ENCODE data around the gene NAB2. TPM values are rescaled to one million over a fixed set of nuclear protein-coding genes. Genes with fewer than 3 reads are reported as not detected.

The NAB2 gene
- total RNA-seq, 1 donor from 2014 or later = 17.2 TPM

DNA sequence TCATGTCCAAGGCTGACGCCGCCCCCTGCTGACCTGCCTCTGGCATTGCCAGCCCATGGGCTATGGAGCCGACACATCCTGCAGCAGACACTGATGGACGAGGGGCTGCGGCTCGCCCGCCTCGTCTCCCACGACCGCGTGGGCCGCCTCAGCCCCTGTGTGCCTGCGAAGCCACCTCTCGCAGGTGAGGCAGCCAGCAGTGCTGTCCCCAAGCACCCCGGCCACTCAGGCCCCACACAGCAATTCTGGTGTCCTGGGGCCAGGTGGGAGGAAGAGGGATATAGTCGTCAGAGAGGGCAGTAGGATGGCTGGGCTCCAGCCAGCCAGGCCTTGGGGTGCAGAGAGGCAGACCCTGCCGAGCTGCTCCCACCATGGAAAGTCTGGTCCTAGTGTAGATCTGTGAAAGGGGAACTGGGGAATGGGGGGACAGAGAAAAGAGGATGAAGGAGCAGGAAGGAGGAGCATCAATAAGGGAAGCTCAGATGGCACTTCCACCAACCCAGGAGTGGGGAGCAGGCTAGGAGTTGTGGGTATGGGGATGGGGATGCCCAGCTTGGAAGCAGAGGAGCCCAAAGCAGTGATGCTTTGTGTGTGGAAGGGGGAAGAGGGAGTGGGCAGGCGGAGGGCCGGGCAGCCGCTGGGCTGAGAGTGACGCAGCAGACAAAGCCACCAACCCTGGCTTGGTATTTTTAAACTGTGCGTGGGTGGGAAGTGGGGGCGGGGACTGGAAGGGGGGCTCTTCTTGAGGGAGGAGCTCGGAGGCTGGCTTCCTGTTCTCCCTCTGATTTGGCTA is 4.7 kb downstream of the NAB2 start:
- no peak for DNase-seq (ENCODE audit: extremely low read depth, low read depth, low spot score)

DNA sequence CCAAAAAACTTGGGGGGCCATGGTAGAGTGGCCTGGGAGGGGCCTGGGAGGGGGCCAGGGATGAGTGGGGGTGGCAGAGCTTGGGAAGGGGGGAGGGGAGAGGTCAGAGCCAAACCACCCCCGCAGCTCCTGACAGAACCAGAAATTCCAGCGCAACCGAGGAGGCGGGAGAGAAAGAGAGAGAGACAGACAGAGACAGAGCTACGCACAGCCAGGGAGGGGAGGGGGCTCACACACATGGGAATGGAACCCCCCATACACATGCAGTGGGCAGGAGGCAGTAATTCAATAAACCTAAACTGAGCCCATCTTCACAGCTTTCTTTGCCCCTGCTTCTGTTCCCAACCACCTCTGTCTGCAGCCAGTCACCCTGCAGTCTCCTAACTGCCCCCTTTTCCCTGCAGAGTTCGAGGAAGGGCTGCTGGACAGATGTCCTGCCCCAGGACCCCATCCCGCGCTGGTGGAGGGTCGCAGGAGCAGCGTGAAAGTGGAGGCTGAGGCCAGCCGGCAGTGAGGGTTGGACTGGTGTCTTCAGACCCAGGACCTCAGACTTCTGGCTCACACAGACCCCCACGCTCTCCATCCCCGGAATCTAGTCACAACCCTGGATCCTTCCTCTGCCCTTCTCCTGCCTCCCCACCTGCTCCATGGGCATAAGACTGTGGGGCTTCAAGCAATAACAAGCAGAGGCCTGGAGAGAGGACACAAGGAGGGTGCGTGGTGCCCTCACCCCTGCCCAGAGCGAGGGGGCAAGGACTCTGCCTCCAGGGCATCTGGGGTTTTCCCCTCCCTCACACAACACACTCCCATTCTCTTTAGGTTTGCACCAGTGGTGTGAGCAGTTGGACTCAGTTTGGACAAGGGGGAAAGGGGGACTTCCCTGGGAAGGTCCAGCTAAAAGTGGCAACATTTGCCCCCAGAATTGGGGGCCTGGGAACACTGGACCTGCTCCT is 5.6 kb downstream of the NAB2 start:
- no peak for DNase-seq (ENCODE audit: extremely low read depth, low read depth, low spot score)

DNA sequence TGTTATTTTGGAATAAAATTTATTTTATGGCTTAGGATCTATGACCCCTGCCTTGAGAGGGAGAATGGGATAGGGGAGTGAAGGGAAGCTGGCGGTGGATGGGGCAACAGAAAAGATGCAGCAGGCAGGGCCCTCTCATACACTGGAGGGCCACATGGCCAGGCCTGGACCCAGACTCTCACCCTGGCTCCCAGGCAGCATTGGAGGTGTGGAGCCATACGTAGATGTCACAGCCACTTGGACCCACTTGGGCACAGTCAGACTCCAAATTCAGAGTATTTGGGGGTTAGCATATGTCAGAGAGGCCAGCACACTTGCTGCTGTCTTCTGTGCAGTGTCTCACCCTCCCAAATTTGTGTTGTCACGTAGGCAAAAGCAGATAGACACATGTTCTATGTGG is 6.5 kb downstream of the NAB2 start:
- DNase-seq (ENCODE audit: extremely low read depth, low read depth, low spot score) = no peak

DNA sequence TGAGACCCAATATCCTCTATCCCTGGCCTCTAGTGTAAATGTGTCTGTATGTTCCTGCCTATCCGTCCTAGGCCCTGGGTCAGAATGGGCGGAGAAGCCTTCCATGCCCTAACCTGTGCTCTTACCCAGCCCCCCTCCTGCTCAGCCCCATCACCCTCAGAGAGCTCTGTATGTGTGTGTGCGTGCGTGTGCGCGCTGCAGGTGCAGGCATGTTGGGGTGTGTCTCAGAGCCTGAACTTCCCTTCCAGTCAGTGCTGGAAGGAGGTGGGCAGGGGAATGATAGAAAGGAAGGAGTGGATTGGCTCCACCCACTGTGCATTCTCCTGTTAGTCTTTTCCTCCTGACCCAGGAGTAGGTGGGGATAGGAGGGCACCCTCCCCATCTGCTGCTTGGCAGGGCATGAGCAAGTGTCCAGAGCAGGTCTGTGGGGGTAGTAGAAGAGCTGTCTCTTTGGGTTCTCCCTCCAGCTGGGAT is 7.2 kb downstream of the NAB2 start:
- DNase-seq (ENCODE audit: extremely low read depth, low read depth, low spot score) = no peak

DNA sequence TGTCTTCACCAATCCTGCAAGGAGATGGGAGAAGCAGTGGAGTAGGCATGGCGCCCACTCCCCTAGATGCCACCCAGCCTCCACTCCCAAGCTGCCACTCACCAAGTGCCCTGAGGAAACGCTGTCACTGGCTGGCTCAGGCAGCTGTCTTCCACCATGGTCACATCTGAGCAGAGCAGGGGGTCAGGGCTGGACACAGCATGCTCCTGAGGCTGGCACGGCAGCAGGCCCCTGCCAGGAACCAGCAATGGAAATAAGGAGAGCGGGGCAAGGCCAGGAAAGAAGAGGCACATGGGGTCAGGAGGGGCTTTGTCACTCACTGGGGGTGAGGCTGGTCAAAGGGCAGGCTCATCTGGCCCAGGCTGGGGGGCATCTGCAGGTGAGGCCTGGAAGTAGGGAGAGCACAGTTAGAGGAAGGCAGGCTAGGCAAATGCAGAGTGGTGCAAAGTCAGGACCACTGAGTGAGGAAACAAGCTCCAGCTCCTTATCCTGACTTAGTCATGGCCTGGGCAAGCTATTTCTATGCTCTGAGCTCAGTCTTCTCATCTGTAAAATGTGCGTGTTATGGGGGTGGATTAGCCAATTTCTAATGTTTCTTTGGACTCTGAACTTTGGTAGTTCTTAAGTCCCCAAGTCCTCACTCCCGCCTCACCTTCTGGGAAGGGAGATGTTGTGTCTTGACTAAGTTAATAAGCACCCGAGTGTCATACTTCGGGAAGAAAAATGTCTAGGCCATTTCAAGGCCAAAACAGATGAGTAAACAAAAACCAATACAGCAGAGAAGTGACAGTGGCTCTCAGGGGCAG is 8.0 kb downstream of the NAB2 start:
- no peak for DNase-seq (ENCODE audit: extremely low read depth, low read depth, low spot score)

DNA sequence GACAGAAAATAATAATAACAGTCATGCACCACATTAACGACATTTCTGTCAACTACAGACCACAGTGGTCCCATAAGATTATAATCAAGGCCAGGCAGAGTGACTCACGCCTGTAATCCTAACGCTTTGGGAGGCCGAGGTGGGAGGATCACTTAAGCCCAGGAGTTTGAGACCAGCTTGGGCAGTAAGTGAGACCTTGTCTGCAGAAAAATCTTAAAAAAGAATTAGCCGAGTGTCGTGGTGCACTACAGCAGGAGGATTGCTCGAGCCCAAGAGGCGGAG is 8.6 kb downstream of the NAB2 start:
- no peak for DNase-seq (ENCODE audit: extremely low read depth, low read depth, low spot score)

DNA sequence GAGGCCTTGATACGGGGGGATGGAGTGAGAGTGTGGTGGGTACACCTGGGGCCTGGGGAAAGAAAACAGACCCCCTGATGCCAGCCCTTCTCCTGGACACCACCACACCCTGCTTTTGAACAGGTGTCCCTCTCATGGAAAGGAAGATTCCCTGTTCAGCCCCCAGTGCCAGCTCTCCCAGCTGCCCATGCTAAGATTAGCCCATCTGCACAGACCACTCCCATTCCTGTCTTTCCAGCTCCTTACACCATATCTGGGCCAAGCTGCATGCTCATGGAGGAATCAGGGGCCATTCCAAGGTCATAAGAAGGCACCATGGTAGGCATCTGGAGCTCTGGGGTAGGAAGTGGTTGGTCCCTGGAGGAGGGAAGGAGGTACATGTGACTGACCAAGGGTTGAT is 9.6 kb downstream of the NAB2 start:
- DNase-seq (ENCODE audit: extremely low read depth, low read depth, low spot score) = no peak

DNA sequence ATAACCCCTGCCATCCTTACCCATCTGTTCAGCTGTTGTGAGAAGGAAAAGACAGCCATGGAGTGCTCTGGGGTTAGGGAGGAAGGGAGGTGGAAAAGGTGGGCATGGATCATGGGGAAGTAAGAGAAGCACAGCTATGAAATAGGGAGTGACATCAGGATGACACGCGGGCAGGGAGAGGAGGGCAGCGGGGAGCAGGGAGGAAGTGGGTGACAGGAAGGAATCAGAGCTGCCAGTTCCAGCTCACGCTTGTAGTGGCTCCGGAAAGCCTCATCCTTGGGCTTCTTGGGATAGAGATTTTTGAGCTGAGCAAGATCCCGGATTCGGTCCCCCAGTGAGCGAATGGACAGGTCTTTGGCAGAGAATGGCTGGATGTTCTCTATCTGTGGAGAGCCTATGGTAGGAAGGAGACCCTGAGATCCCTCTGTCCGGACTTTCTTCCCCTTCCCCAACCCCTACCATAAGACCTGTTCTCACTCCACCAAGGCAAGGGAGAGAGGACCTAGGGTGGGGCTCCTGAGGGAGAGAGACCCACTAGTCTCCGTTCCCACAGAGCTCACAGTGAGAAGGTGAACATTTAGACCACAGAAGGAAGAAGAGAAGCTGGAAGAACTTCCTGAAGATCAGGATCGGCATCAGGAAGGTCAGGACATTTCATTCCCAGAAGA is 10.3 kb downstream of the NAB2 start:
- DNase-seq (ENCODE audit: extremely low read depth, low read depth, low spot score) = no peak

DNA sequence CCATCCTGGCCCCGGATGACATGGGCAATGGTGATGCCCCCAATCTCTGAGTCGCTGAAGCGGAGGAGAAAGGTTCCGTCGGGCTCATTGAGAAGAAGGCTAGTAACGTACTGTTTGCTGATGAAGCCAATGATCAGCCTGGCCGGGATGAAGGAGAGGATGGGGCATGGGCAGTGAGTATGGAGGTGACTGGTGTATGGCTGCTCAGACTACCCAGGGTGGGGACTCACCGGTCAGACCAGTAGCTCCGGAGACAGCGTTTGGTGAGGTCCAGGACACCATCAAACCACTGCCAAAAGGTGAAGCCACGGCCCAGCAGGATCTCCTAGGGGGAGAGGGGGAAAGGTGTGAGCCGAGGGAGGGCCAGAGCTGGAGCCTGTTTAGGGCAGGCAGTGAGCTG is 10.9 kb downstream of the NAB2 start:
- no peak for DNase-seq (ENCODE audit: extremely low read depth, low read depth, low spot score)

DNA sequence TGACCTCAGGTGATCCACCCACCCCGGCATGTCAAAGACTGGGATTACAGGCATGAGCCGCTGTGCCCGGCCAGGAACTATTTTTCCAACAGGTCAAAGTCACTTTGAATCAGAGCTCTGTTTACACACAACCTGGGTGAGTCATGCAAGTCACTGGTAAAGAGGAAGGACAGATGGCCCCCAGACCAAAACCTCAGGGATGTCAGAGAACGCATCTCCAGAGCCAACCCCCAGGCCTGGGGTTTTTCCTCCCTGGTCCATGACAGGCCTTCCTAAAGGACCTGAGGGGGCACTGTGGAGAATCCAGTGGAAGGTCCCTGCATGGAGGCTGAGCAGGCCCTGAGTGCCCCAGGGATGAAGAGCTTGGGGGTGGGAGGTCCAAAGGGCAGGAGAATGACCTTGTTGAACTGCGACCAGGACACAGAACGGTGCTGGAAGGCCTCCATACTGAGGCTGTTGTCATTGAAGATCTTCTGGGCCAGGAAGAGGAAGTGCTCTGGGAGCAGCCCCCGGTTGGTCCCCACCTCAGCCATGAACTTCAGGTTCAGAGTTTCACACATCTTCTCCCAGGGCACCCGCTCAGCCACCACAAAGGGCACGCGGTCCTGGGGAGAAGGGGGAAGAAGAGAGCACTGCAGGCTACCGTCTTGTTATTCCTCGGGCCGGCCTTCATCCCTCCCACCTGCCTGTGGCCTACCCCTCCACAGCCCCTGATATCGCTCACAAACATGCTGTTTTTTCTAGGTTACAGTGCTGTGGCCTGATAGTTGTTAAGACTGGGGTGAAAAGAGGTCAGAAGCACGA is 13.2 kb downstream of the NAB2 start:
- DNase-seq (ENCODE audit: extremely low read depth, low read depth, low spot score) = no peak

DNA sequence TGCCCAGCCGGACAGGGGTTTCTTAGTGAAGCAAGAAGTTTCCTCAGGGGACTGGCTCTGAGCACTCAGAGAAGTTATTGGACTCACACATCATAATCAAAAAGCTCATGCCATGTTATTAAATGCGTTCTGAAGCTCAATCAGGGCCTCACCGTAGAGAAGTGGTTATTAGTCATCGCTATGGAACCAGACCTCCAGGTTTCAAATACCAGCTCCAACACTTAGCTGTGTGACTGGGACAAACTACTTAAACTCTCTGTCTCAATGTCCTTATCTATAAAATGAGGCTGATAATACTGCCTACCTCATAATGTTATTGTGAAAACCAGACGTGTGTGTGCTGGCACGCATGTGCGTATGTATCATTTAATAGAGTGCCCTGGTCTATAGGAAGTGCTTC is 14.9 kb downstream of the NAB2 start:
- DNase-seq (ENCODE audit: extremely low read depth, low read depth, low spot score) = no peak

DNA sequence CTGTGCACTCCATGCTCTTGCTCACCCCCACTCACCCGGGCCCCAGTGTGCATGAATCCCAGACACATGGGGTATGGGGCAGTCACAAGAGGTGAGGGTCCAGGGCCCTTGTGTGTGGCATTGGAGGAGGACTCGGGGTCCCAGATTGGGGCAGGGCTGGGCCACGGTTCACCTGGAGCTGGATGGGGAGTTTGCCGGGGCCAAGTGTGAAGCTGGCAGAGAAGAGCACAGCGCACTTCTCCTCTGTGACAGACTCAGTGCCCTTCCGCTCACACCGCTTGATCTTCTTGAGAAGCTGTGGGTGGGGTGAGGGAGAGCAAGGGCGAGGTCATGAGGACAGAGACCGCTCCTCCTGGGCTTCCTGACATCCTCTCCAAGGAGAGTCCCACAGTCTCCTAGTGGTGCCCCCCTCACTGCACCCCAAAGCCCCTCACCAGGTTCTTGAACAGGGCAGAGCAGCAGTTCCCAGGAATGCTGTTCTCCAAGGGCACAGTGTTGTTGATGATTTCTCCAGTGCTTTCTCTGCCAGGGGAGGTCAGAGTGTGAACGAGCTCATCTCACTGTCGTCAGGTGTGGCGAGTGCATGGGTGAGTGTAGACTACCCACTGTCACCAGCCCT is 15.5 kb downstream of the NAB2 start:
- no peak for DNase-seq (ENCODE audit: extremely low read depth, low read depth, low spot score)

DNA sequence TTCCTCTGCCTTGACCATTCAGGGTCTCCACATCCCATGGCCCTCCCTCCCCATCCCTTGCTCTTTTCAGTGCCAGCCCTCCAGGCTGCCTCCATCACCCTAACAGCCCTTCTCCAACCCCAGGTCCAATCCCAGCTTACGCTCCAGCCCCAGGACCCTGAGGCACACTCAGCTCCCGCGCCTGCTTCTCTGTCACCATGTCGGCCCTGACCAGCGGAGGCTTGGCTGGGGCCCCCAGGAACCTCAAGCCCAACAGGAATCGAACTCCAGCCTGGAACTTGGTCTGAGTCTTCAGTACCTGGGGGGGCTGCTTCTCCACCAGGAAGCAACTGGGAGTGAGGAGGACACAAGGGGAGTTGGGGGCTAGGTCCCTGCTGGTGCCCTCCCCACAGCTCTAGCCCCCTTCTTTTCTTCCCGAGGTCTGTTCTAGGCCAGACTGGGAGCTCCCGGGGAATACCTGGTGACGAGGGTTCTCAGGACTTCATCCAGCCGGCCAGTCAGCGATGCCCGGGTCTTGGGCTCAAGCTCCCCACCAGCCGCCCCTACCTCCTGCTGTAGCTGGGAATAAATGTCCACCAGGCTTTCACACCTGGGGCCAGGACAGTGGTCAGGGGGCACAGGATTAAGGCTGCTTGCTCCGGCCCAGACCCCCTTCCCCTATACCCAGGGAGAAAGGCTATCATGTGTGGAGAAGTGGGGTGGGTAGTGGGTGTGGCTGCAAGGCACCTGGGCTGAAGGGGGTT is 16.3 kb downstream of the NAB2 start:
- DNase-seq (ENCODE audit: extremely low read depth, low read depth, low spot score) = no peak

DNA sequence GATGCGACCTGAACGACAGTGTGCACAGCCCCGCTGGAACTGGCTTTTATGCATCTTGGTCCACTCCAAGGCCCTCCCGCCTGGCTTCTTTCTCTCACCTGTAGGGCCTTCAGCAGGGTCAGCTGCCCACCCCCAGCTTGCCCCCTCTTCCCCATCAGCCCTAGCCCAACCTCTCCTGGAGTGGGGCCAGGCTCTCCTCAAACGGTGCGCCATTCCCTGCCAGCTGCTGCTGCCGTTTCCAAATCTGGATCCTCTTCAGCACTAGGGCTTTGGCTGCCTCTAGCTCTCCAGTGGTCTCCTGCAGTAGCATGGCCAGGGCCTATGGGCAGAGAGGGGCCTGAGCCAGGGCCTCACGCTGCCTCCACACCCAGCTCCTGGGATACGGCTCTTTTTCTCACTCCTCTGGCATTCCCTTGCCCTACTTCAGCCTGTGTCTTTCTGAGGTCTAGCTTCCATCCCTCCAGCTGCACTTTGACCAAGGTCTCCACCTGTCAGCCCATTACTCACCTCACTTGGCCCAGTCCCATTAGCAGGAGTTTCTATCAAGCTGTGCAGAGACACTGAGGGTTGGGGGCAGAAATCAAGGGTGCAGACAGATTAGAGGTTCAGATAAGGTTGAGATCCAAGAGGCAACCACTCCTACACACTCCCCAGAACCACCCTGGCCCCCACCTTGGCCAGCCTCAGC is 17.3 kb downstream of the NAB2 start:
- DNase-seq (ENCODE audit: extremely low read depth, low read depth, low spot score) = no peak

DNA sequence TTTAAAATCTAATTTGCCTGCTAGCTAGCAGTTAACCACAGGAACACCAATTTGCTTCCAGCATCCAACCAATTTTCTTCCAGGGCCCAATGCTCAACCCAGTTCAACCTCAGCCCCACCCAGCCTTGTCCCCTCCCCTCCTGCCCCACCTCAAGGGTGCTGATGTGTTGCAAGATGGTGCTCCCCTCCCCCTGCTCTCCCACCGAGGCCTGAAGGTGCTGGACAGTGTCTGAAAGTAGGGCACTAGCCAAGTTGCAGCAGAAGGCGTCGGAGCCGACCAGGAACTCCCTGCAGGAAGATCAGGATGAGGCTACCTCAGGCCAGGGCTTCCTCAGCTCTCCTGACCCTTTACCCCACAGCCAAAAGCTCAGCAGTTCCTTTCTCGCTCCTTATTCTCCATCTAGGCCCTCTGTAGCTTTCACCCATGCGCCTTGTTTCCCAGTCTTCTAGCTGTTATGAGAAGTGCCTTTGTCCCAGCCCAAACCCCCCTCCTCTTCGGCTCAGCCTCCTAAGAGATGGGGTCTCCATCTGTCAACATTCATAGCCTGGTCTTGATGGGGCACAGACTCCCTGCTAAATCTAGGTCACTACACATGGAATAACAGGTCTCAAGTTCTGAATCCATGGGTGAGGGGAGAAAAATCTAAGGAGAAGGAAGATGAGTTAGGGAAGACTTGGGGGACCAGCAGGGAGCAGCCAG is 18.7 kb downstream of the NAB2 start:
- DNase-seq (ENCODE audit: extremely low read depth, low read depth, low spot score) = no peak

DNA sequence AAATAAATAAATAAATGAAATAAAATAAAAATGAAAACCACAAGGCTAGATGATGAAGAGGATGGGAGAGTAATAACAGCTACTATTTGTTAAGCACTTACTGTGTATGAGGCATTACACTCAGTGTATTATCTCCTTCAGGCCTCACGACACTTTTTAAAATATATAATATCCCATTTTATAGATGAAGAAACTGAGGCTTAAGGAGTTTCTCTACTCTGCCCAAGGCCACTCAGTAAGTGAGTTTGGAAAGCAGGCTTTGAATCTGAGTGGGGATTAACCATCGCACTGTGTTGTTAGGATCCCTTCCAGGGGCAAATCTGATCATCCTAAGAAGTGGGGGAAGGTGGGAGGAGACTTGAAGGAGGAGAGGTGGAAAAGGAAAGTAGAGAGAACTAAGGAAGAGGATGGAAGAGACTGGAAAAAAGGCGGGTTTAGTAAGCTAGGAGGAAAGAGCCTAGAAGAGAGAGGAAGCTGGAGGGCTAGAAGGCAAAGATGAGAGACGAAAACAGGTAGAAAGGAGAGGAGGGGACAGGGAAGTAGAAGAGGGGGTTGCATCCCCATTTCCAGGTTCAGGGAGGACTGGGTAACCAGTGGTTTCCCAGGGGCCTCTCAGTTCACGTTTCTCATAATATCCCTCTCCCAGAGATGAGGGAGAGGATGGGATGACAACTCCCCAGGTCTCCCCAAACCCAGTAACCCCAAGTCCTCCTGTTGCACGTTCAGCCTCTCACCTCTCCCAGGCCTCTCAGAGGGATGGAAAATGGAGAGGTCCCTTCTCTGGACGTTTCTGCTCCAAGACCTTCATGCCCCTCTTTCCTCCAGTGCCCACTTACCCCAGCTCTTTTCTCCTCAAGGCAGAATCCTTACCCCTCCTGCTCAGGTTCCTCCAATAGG is 20.5 kb downstream of the NAB2 start:
- DNase-seq (ENCODE audit: extremely low read depth, low read depth, low spot score) = no peak
